HepG2 (cell line): Measurements from ENCODE around the gene ZCCHC7. TPM values are rescaled to one million over a fixed set of nuclear protein-coding genes. Genes with fewer than 3 reads are reported as not detected.

Experiments used
- ARID5B ChIP-seq: IDR thresholded peaks from 2 replicates; pipeline ENCODE4 v1.4.0; 2020; ENCODE audit warnings: mild to moderate bottlenecking, missing genetic modification reagents
- ARNT2 ChIP-seq: sonication (generic); formaldehyde crosslinking; IDR thresholded peaks from 2 replicates; pipeline ENCODE4 v1.8.0; 2022; ENCODE audit warnings: mild to moderate bottlenecking, low read depth, missing genetic modification reagents, moderate library complexity
- GATA4 ChIP-seq: sonication (generic); IDR thresholded peaks from 2 replicates; pipeline ENCODE4 v1.6.1; 2016; ENCODE audit warnings: antibody characterized with exemption, low read depth, borderline replicate concordance
- GZF1 ChIP-seq: sonication (generic); formaldehyde crosslinking; IDR thresholded peaks from 2 replicates; pipeline ENCODE4 v1.5.1; 2020; ENCODE audit warnings: mild to moderate bottlenecking, missing genetic modification reagents
- JUN ChIP-seq: sonication (generic); formaldehyde crosslinking; IDR thresholded peaks from 2 replicates; pipeline ENCODE4 v1.4.0; 2020; ENCODE audit warnings: mild to moderate bottlenecking, missing genetic modification reagents
- RELA ChIP-seq: sonication (generic); formaldehyde crosslinking; IDR thresholded peaks from 2 replicates; pipeline ENCODE4 v1.4.0; 2020; ENCODE audit warnings: missing genetic modification reagents
- TAF1 ChIP-seq: sonication (generic); formaldehyde crosslinking; IDR thresholded peaks from 2 replicates; pipeline ENCODE4 v1.4.0; 2020; ENCODE audit warnings: missing genetic modification reagents
- TCF7 ChIP-seq: sonication (generic); IDR thresholded peaks from 2 replicates; pipeline ENCODE4 v1.6.1; 2016; ENCODE audit warnings: antibody characterized with exemption, low read depth
- ZBTB3 ChIP-seq: sonication (generic); formaldehyde crosslinking; IDR thresholded peaks from 2 replicates; pipeline ENCODE4 v1.4.0; 2020; ENCODE audit warnings: low read depth, mild to moderate bottlenecking, moderate library complexity, missing genetic modification reagents, borderline replicate concordance
- ZFP91 ChIP-seq: sonication (generic); formaldehyde crosslinking; IDR thresholded peaks from 2 replicates; pipeline ENCODE4 v1.9.0; 2022; ENCODE audit warnings: missing genetic modification reagents, mild to moderate bottlenecking, borderline replicate concordance
- ZFYVE20 ChIP-seq: sonication (generic); formaldehyde crosslinking; IDR thresholded peaks from 2 replicates; pipeline ENCODE4 v1.8.0; 2023; ENCODE audit warnings: low read depth, mild to moderate bottlenecking, moderate library complexity, missing genetic modification reagents, borderline replicate concordance
- ZNF12 ChIP-seq: sonication (generic); formaldehyde crosslinking; IDR thresholded peaks from 2 replicates; pipeline ENCODE4 v1.5.0; 2020; ENCODE audit warnings: missing genetic modification reagents
- ZNF263 ChIP-seq: sonication (generic); formaldehyde crosslinking; IDR thresholded peaks from 2 replicates; pipeline ENCODE4 v1.4.0; 2020; ENCODE audit warnings: missing genetic modification reagents
- ZNF367 ChIP-seq: sonication (generic); formaldehyde crosslinking; IDR thresholded peaks from 2 replicates; pipeline ENCODE4 v1.4.0; 2020; ENCODE audit warnings: missing genetic modification reagents, borderline replicate concordance
- ZNF749 ChIP-seq: sonication (generic); formaldehyde crosslinking; IDR thresholded peaks from 2 replicates; pipeline ENCODE4 v1.8.0; 2022; ENCODE audit warnings: mild to moderate bottlenecking, missing genetic modification reagents, moderate library complexity, borderline replicate concordance
- ZNF841 ChIP-seq: sonication (generic); formaldehyde crosslinking; IDR thresholded peaks from 2 replicates; pipeline ENCODE4 v1.8.1; 2023; ENCODE audit warnings: missing genetic modification reagents, borderline replicate concordance
- ZSCAN12 ChIP-seq: sonication (generic); formaldehyde crosslinking; IDR thresholded peaks from 2 replicates; pipeline ENCODE4 v1.9.0; 2021; ENCODE audit warnings: mild to moderate bottlenecking, missing genetic modification reagents
- ZSCAN29 ChIP-seq: sonication (generic); formaldehyde crosslinking; conservative IDR thresholded peaks from 2 replicates; pipeline ENCODE4 v1.4.0; 2020; ENCODE audit warnings: mild to moderate bottlenecking, missing genetic modification reagents
- polyA plus RNA-seq, 8 experiments: library from polyadenylated mRNA; depleted of rRNA in 3 of 8; stranded (reverse) in 7 of 8; unstranded in 1 of 8; fragments of >200 nt; fragmentation: Illumina TruSeq in 4 of 8; extraction: Trizol in 4 of 8; gene quantifications; 2 replicates each; pipeline versions ENCODE4 v1.2.1 to v1.2.3, GENCODE V29; 2011 to 2016; ENCODE audit warnings: low read depth in 4 of 8, missing spikeins in 1 of 8, mixed read lengths in 1 of 8; ENCODE audit not compliant: insufficient read depth in 1 of 8
- total RNA-seq, 5 experiments: library from RNA; depleted of rRNA; stranded (reverse); fragments of >200 nt; fragmentation: Illumina TruSeq; extraction: Trizol; gene quantifications; 2 replicates each; pipeline ENCODE4 v1.2.3, GENCODE V29; 2016; ENCODE audit warnings: low read depth in 1 of 5
- TF ChIP-seq, protein P1 (sequence below): sonication (generic); formaldehyde crosslinking; IDR thresholded peaks from 2 replicates; pipeline ENCODE4 v1.5.0; 2020; ENCODE audit warnings: missing genetic modification reagents
- TF ChIP-seq, protein P2 (sequence below): sonication (generic); formaldehyde crosslinking; IDR thresholded peaks from 2 replicates; pipeline ENCODE4 v1.5.1; 2020; ENCODE audit warnings: mild to moderate bottlenecking, missing genetic modification reagents

ZCCHC7 gene
- total and polyA plus RNA-seq, 2 of the 13 experiments (the other 11 are each of a cell fraction or from before 2014, with no cell fraction given): 13.6 to 19.3 TPM

DNA sequence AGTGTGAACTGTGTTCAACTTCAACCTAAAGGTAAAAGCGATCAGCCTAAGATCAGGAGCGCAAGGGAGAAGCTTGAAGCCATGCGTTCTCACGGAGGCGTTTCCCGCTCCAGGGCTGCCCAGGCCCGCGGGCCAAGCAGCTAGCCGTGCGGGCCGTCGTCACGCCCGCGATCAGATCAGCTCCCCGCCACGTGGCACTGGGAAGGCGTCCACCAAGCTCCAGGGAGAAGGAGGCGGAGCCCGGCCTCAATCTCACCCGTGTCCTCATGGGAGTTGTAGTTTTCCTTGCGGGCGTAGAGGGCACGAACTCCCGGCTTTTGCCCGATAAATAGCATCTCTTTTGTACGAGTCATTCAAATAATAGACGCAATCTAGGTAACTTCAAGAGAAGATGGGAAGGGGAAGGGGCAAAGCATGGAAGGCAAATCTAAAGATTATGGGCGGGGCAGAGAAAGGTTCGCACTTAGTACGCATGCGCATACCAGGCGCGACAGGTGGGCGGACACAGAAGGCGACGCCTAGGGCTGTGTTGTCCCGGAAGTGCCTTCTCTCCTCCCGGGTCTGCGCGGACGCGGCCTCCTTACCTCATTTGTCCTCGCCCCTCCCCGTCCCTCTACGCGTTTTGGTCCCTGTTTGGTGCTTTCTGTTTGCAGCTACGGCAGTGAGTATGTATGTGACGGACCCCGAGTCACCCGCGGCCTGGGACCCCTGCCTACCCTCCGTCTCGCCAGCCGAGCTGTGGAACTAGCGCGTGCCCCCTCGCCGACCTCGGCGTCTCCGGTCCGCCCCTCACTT is 40.8 kb upstream of the ZCCHC7 start (continued):
- TF ChIP-seq ZNF749 (peak; percentile 99), ZSCAN12 (CRISPR knock-in tag) (peak; percentile 97), TAF1 (peak; percentile 74), ZNF367 (CRISPR knock-in tag) (peak; percentile 94), ZBTB3 (CRISPR knock-in tag) (peak; percentile 89), JUN (CRISPR knock-in tag) (peak; percentile 78), ARNT2 (CRISPR knock-in tag) (peak; percentile 100), RELA (no peak), TCF7 (no peak), ZNF841 (CRISPR knock-in tag) (peak; percentile 96), ZNF12 (CRISPR knock-in tag) (peak; percentile 89), ARID5B (CRISPR knock-in tag) (peak; percentile 84), ZSCAN29 (CRISPR knock-in tag) (0 out of 2 replicates have a peak, but pooled peaks have one; percentile 50), ZFYVE20 (peak; percentile 97), GZF1 (CRISPR knock-in tag) (0 out of 2 replicates have a peak, but pooled peaks have one; percentile 59), ZFP91 (peak; percentile 85), GATA4 (no peak), ZNF263 (peak; percentile 86)
- TF ChIP-seq, protein P1, sequence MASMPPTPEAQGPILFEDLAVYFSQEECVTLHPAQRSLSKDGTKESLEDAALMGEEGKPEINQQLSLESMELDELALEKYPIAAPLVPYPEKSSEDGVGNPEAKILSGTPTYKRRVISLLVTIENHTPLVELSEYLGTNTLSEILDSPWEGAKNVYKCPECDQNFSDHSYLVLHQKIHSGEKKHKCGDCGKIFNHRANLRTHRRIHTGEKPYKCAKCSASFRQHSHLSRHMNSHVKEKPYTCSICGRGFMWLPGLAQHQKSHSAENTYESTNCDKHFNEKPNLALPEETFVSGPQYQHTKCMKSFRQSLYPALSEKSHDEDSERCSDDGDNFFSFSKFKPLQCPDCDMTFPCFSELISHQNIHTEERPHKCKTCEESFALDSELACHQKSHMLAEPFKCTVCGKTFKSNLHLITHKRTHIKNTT: no peak
- TF ChIP-seq, protein P2, sequence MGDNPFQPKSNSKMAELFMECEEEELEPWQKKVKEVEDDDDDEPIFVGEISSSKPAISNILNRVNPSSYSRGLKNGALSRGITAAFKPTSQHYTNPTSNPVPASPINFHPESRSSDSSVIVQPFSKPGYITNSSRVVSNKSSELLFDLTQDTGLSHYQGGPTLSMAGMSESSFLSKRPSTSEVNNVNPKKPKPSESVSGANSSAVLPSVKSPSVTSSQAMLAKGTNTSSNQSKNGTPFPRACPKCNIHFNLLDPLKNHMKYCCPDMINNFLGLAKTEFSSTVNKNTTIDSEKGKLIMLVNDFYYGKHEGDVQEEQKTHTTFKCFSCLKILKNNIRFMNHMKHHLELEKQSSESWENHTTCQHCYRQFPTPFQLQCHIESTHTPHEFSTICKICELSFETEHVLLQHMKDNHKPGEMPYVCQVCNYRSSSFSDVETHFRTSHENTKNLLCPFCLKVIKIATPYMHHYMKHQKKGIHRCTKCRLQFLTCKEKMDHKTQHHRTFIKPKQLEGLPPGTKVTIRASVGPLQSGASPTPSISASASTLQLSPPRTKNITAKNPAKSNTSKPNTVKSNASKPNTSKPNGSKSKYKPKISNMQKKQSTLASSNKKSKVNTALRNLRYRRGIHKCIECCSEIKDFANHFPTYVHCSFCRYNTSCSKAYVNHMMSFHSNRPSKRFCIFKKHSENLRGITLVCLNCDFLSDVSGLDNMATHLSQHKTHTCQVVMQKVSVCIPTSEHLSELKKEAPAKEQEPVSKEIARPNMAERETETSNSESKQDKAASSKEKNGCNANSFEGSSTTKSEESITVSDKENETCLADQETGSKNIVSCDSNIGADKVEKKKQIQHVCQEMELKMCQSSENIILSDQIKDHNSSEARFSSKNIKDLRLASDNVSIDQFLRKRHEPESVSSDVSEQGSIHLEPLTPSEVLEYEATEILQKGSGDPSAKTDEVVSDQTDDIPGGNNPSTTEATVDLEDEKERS (CRISPR knock-in tag): peak; percentile 99
